Stimulated activated CD4-positive, alpha-beta T cell treated with anti-CD3 and anti-CD28 coated beads, Interleukin-12 subunit alpha, Interleukin-12 subunit beta, amount 100 ng/mL, for 48 hours (primary cell): Measurements from ENCODE around the gene BCAT1.
"Not testable (repeated sequence)": the region's sequence is repeated elsewhere in the genome, so short reads cannot be mapped to it uniquely, and the experiment has no call there.

Experiments
- DNase-seq, 3 donors: peaks; one replicate each; pipeline ENCODE4 v3.0.0-alpha.2; 2020; ENCODE audit warnings: low read depth in 2 of 3, low spot score in 1 of 3

Gene BCAT1

GRCh38 chr12:24901576-24902461 lies 47.1 kb downstream of the BCAT1 start:
- DNase-seq, result no peak

GRCh38 chr12:24900196-24900595 lies 48.7 kb downstream of the BCAT1 start:
- no peak for DNase-seq

DNA sequence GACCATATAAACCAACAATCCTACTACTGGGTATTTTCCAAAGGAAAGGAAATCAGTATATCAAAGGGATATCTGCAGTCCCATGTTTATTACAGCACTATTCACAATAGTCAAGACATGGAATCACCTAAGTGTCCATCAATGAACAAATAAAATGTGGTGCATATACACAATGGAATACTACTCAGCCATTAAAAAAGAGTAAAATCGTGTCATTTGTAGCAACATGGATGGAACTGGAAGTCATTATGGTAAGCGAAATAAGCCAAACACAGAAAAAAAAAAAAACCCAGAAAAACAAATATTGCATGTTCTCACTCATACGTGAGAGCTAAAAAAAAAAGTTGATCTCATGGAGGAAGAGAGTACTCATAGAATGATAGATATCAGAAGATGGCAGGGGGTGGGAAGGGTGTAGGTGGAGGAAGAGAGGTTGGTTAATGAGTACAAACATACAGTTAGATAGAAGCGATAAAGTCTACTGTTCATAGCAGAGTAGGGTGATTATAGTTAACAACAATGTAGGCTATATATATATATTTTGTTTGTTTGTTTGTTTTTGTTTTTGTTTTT lies 49.3 kb downstream of the BCAT1 start:
- DNase-seq, result no peak

GRCh38 chr12:24898606-24899005 lies 50.3 kb downstream of the BCAT1 start:
- DNase-seq, result no peak

DNA sequence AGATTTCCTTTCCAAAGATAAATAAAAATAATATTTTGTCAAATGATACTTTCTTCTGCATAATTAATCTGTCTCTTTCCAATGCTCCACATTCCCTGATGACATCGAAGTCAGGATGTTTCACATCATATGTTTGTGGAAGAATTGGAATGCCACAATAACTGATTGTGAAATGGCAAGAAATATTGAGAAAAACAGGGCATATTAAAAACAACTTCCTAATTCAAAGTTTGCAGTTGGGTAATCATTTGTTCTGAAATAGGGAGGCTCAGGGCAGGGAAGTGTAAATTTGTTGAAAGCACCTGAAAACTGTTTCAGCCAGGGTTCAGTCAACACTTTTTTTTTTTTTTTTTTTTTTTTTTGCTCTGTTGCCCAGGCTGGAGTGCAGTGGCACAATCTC lies 50.7 kb downstream of the BCAT1 start:
- no peak for DNase-seq

DNA sequence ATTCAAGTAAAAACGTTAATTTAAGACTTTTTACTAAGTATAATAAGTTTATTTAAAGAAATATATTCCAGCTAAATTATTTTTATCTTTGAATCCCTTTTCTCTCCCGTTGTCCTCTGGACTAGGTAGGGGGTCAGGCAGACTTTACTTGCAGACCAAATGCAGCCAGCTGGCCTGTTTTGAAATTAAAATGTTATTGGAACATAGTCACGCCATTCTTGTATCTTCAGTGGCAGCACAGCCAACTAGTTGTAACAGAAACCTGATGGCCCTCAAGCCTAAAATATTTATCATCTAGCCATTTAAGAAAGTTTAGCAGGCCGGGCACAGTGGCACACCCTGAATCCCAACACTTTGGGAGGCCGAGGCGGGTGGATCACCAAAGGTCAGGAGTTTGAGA lies 52.7 kb downstream of the BCAT1 start:
- no peak for DNase-seq

DNA sequence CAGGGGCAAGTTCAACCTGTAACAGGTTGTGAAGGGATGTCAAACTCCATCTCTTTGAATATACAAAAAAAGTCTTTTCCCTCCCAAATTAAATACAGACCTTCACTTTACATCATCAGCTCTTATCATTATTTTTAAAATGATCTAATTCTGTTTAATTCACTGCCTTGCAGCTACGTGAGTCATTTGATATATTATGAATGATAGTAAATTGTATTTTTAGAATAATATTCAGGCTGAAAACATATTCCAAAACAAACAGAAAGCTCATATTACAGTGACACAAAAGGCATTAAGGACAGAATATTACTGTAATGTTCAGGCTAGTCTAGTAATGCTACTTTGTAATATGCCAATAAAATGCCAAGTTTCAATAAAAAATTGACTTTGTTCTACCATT lies 53.3 kb downstream of the BCAT1 start:
- DNase-seq, result no peak

- no peak for DNase-seq
These were observed 54.0 kb downstream of the BCAT1 start for GRCh38 chr12:24894879-24895278.

GRCh38 chr12:24890048-24890803 lies 58.7 kb downstream of the BCAT1 start:
- DNase-seq, result no peak

GRCh38 chr12:24889411-24889810 lies 59.5 kb downstream of the BCAT1 start:
- no peak for DNase-seq

DNA sequence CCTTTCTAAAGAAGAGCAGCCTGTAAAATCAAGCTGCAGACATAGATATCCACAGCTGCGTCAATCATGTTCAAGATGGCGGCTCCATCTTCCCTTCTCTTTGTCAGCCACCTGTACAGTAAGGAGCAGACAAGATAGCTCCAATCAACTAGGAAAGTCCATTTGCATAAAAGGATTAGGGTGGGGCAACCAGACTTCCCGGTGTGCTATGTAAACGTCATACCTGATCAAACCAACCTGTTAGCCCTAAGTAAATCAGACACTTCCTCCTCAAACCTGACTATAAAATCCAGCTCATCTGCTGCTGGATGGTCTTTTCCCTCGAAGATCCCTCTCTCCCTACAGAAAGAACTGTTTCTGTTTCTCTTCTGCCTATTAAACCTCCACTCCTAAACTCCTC lies 60.1 kb downstream of the BCAT1 start:
- no peak for DNase-seq

DNA sequence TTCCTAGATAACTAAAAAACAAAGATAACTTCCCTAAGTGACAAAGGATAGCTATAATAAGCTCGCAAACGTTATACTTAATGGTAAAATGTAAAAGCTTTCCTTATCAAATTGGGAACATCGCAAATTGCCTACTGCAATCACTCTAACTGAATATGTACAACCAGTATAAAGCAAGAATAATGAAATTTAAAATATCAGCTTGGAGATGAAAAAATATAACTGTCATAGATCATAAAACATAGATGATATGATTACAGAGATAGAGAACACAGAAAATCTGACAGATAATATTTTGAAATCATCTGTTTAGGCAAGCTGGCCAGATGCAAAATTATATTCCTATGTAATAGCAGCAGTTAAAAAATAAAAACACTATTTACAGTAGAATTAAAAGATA lies 64.0 kb downstream of the BCAT1 start:
- no peak for DNase-seq

DNA sequence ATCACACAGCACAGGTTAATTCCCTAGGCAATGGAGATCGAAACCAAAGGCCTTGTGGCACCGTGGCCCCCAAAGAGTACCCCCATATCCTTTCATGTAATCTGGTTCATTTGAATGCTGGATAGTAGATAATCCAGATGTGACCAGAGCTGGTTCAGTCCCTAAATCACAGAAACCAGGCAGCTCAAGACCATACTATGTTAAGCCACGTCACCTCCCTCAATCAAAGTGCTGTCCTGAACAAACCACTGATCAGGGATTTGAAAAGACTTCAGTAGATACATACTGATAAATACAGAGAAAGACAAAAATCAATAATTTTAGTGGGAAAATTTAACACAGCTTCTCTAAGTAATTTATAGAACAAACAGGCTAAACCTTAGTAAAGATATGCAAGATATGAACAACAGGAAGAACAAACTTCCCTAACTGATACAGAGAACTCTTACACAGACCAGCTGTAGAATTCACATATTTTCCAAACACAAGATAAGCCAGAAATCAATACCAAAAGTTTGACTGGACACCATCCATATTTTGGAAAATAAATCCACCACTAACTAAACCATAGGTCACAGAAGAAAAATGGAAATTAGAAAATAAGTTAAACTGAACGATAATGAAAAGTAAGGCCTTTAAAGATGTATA lies 67.1 kb downstream of the BCAT1 start:
- no peak for DNase-seq

- no peak for DNase-seq
These were observed 67.7 kb downstream of the BCAT1 start for GRCh38 chr12:24881227-24881626.

GRCh38 chr12:24880732-24881131 lies 68.2 kb downstream of the BCAT1 start:
- no peak for DNase-seq

DNA sequence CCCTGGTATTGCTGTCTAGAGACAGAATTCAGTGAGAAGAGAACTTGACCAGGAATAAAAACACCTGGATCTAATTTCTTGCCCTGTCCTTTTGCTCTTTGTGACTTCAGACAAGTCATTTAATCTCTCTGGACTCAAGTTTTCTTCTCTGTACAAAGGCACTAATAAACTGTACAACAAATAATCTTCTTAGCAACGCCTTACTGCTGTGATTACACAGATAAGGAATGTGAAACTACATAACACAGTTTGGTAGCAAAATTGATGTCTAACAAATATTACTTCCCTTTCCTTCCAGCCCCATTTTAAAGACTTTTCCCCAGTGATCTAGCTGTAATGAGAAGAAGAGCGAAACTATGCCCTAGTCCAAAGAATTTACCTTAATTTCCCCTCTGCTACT lies 69.3 kb downstream of the BCAT1 start:
- DNase-seq, result no peak

DNA sequence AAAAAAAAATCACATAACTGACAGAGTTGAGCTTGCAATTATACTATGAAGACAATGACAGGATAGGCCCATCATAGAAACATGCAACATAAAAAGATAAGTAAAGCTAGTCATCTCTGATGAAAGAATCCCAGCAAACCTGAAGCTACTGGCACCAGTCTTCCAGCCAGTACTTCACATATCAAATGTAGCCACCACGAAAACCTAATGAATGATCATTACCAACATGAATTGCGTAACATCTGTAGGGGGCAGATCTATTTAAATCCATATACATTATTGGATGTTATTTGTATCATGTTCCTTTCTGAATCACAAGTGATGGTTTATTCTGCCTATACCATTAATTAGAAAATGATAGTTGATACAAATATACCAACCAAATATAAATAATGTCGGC lies 73.9 kb downstream of the BCAT1 start:
- no peak for DNase-seq

DNA sequence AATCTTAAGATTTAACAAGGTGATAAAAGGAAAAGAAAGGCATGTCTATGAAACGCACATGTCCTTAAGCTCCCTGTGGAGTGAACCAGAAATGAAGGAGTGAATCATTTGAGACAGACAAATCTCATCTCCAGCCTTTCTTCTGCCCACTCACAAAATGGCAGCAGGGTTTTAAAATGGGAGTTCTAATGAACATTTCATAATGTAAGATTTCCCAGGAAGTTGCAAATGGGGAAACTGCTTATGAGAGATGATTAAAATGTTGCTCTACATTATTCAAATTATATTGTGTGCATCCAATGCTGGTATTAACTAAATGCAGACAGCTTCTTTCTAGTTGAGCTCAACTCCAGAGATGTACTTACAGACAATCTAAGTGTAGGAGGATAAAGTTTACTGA lies 76.7 kb downstream of the BCAT1 start:
- no peak for DNase-seq

DNA sequence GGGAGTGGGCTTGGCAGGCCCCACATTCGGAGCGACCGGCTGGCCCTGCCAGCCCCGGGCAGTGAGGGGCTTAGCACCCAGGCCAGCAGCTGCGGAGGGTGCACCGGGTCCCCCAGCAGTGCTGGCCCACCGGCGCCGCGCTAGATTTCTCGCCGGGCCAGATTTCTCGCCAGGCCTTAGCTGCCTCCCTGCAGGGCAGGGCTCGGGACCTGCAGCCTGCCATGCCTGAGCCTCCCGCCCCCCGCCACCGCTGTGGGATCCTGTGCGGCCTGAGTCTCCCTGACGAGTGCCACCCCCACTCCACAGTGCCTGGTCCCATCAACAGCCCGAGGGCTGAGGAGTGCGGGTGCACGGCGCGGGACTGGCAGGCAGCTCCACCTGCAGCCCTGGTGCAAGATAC lies 82.8 kb downstream of the BCAT1 start:
- DNase-seq, result not testable (repeated sequence)

DNA sequence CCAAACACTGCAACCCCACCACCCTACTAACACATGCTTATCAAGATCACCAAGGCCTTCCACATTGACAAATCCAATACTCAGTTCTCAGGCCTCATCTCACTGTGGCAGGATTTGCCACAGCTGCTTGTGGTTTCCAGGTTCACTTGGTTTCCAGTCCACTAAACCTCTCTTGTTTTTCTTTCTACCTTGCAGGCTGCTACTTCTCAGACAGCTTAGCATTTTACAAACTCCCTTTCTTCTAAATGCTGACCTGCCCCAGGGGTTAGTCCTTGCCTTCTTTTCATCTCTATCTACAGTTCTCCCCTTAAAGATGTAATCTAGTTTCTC lies 84.1 kb downstream of the BCAT1 start:
- no peak for DNase-seq

DNA sequence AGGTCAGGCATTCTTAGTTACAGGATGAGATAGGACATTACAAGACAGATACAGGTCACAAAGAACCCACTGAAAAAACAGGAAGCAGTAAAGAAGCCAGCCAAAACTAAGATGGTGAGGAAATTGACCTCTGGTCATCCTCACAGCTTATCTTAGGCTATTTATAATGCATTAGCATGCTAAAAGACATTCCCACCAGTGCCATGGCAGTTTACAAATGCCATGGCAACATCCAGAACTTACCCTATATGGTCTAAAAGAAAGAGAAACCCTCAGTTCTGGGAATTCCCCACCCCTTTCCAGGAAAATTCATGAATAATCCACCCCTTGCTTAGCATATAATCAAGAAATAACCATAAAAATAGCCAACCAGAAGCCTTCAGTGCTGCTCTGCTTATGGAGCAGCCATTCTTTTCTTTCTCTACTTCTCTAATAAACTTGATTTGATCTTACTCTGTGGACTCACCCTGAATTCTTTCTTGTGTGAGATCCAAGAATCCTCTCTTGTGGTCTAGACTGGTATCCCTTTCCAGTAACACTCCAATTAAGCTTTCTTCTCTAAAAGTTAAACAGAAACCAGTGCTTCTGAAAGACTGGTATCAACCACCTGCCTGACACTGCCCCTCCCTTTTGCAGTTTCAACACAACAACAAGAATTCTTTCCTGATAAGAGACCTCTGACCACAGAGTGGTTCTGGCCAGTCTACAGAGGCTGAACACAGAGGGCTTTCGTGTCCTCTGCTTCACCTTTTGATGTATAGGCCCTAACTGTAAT lies 86.9 kb downstream of the BCAT1 start:
- no peak for DNase-seq
